GM21447 (cell line): ENCODE data around the gene KCNAB2.

Experiments
- ATAC-seq: cut with Tn5 transposase; IDR thresholded peaks from one replicate; pipeline ENCODE4 v1.9.1; 2021; ENCODE audit not compliant: unreplicated experiment

KCNAB2 gene

GRCh38 chr1:6106977-6107376, 61.3 kb downstream of the KCNAB2 start:
- ATAC-seq, result no peak

GRCh38 chr1:6107409-6108356, 62.0 kb downstream of the KCNAB2 start:
- no peak for ATAC-seq

DNA sequence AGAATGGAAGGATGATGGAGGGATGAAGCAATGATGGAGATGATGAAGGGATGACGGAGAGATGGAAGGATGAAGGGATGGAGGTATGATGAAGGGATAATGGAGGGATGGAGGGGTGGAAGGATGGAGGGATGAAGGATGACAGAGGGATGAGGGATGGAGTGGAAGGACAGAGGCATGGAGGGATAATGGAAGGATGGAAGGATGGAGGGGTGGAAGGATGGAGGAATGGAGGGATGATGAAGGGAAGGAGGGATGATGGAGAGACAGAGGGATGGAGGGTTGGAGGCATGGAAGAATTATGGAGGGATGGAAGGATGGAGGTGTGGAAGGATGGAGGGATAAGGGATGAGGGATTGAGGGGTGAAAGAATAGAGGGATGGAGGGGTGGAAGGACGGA, 62.8 kb downstream of the KCNAB2 start:
- no peak for ATAC-seq

DNA sequence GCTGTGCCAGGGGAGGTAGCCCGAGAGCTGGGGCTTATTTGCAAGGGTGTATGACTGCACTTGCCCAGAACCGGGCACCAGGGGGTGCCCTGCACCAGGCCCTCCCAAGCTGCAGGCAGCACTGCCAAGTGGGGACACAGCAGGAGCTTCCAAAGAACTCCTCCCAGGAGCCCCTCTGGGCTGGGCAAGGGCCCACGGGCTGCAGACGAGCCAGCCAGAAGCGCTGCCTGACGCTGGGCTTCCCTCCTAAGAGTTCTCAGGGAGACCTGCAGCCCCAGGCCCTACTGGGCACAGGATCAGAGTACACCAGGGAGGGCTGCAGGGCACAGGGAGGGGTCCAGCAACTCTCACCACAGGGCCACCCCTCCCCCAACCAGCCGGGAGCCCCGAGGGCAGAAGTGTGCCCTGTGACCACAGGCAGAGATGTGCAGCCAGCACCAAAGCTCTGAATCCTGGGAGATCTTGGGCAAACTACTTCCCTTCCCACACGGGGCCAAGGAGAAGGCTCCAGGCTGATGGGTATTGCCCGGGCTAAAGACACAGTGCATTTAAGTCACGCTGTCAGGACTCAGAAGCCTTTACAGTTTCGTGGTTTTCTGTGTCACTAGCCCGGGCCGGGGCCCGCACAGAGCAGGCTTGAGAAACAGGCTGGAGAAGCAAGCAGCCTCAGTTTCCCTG, 63.4 kb downstream of the KCNAB2 start:
- ATAC-seq, result no peak

DNA sequence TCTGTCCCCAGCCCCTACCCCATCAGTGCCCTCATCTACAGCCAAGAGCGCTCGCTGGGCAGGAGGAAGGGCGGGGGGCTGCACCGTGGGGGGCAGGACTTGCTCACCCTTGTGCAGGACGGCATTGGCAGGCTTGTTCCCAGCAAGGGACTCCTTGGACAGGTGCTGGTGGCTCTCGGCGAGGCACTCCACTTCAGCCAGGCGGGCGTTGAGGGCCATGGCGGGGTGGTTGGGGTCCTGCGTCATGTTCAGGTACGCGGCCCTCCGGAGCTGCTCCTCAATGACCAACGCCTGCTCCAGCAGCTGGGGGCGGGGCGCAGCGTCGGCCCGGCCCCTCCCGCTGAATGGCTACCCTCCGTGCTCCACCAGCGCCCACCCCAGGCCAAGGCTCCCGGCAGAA, 64.0 kb downstream of the KCNAB2 start:
- no peak for ATAC-seq

- no peak for ATAC-seq
These were observed 64.6 kb downstream of the KCNAB2 start for GRCh38 chr1:6110326-6110725.

GRCh38 chr1:6111571-6111970, 65.9 kb downstream of the KCNAB2 start:
- no peak for ATAC-seq

DNA sequence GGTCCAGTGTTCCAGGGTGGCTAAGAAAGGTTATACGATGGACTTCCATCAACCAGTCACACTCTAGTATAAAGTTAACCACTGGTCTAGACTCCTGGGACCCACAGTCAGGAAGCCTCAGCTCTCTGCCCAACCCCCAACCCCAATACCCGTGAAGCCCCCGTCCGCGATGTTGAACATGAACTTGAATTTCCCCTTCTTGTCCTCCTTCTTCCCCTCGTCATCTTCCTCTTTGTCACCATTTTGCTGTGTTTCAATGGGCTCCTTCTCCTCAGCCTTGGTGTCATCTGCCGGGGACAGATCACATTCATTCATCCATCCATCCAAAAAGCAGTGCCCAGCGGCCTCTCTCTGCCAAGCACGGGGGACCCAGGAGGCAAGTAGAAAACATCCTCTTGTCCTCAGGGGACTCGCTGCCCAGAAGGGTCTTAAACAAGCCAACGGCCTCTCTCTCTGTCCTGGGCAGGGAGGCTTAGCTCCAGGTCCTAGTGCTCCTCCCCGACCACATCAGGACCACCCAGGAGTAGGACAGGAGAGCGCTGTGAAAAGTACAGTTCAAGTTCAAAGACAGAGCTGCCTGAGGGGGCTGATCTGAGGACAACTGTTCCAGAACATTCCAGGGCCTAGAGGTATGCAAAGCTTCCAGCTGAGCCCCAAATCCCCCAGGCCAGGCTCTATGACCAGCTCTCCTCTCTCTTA, 66.5 kb downstream of the KCNAB2 start:
- ATAC-seq, result no peak

- no peak for ATAC-seq
These were observed 67.0 kb downstream of the KCNAB2 start for GRCh38 chr1:6112690-6113005.

GRCh38 chr1:6113116-6113515, 67.4 kb downstream of the KCNAB2 start:
- ATAC-seq, result no peak

- ATAC-seq, result no peak
These were observed 68.1 kb downstream of the KCNAB2 start for GRCh38 chr1:6113745-6114144.

DNA sequence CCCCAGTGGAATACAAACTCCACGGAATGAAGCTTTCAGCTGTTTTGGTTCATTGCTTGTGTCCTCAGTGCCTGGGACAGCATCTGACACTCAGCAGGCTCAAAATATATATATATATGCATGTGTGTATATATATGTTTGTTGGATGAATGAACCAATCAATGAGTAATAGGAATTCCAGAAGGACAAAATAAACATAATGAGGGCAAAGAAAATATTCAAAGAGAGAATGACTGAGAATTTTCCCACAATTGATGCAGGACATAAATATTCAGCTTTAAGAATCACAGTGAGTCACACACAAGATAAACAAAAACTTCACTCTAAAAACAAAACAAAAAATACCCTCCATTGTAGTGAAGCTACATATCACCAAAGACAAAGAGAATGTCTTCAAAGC, 70.4 kb downstream of the KCNAB2 start:
- ATAC-seq, result no peak

GRCh38 chr1:6117064-6117463, 71.4 kb downstream of the KCNAB2 start:
- ATAC-seq, result no peak

- ATAC-seq, result no peak
These were observed 71.9 kb downstream of the KCNAB2 start for GRCh38 chr1:6117624-6118023.

DNA sequence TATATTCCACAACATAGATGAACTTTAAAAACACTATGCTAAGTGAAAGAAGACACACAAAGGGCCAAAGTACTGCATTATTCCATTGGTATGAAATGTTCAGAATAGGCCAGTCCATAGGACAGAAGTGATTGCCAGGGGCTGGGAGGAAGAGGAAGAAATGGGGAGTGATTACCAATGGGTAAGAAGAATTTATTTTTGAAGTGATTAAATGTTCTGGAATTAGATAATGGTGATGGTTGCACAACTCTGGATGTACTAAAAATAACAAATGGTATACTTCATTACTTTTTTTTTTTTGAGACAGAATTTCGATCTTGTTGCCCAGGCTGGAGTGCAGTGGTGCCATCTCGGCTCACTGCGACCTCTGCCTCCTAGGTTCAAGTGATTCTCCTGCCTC, 72.7 kb downstream of the KCNAB2 start:
- no peak for ATAC-seq

DNA sequence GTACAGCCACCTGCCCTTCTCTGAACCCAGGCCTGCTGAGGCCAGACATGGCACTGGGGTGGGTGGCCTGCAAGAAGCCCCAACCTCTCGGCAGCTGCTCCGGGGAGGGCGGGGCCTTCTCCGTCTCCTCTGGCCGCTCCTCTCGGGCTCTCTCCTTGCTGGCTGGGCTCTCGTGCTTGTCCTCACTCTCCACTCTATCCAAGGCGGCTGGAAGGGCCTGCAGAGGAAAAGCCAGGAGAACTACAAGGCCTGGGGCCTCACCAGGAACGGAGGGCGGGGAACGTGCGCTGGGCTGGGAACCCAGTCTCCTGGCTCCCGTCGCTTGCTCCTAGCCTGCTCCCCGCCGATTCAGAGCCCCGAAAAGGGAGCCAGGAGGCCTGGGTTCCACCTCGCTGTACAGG, 75.3 kb downstream of the KCNAB2 start:
- ATAC-seq, result no peak

- ATAC-seq, result no peak
These were observed 76.1 kb downstream of the KCNAB2 start for GRCh38 chr1:6121651-6122370.

- no peak for ATAC-seq
These were observed 77.4 kb downstream of the KCNAB2 start for GRCh38 chr1:6123083-6123482.

- ATAC-seq, result no peak
These were observed 78.1 kb downstream of the KCNAB2 start for GRCh38 chr1:6123816-6124215.

DNA sequence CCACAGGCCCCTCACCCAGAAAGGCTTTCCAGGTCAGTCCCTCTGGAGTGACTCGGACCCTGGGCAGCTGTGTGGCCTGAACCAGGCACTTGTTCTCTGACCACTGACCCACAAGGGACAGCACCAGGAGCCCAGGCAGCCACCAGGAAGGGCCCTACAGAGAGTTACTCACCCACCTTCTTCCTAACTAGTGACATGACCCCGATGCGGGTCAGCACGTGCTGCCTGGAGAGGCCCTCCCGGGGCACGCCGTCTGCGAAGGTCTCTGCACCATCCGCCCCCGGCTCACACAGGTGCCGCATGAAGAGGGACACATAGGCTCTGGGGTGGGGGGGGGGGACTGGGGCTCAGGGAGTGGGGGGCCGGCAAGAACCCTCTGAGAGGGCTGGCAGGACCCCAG, 78.7 kb downstream of the KCNAB2 start:
- no peak for ATAC-seq

DNA sequence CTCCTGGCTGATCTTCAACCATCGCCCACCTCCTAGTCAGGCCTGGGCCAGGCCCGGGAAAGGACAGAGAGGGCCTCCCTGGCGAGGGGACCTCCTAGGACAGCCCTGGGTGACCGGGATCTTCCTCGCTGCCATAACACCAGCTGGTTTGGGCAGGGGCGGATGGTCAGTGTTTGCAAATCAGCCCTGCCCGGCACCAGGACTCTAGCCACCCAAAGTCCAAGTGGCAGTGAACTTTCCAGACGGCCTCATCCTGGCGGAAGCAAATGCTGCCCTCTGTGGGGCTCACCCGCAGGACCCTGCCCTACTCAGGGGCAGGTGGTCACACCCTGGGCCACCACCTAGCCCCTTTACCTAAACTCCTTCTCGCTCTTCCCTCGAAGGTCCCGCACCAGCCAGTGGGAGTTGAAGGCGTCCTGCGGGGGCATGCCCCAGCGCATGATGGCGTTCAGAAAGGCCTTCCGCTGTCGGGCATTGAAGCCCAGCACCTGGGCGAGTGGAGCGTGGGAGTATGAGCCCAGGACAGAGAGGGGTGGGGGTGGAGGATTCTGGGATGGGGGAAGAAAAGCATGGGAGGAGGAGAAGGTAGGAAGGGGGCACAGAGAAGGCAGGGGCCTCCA, 79.2 kb downstream of the KCNAB2 start:
- no peak for ATAC-seq
